Hepatocyte (in vitro differentiated cells): Measurements from ENCODE around the gene C4orf50.

Experiments
- CTCF ChIP-seq: fragments of 200-600 bp; sonication (generic); IDR thresholded peaks from 2 replicates; pipeline ENCODE4 v1.5.1; 2016; ENCODE audit warnings: antibody characterized with exemption, mild to moderate bottlenecking; ENCODE audit not compliant: poor library complexity
- EZH2 ChIP-seq: fragments of 200-600 bp; sonication (generic); IDR thresholded peaks from 2 replicates; pipeline ENCODE4 v1.6.1; 2016; ENCODE audit warnings: antibody characterized with exemption, mild to moderate bottlenecking, borderline replicate concordance
- EZH2phosphoT487 ChIP-seq: fragments of 200-600 bp; sonication (generic); IDR thresholded peaks from one replicate; pipeline ENCODE4 v1.6.1; 2018; ENCODE audit warnings: antibody characterized with exemption, mild to moderate bottlenecking, low read depth, moderate library complexity; ENCODE audit not compliant: unreplicated experiment, severe bottlenecking

- no peak for TF ChIP-seq CTCF
- no peak for TF ChIP-seq EZH2
- no peak for TF ChIP-seq EZH2phosphoT487
Observed at GRCh38 chr4:6064383-6064782, 46.2 kb upstream of the C4orf50 start.
